ENCODE measurements around the gene MAPK4.
"Not testable (repeated sequence)": the region's sequence is repeated elsewhere in the genome, so short reads cannot be mapped to it uniquely, and the experiment has no call there.

Gene MAPK4

GRCh38 chr18:50775726-50776125 lies 215.8 kb downstream of the MAPK4 start:
- no peak for DNase-seq

- DNase-seq: no peak
These were observed 216.5 kb downstream of the MAPK4 start for GRCh38 chr18:50776383-50776782.

DNA sequence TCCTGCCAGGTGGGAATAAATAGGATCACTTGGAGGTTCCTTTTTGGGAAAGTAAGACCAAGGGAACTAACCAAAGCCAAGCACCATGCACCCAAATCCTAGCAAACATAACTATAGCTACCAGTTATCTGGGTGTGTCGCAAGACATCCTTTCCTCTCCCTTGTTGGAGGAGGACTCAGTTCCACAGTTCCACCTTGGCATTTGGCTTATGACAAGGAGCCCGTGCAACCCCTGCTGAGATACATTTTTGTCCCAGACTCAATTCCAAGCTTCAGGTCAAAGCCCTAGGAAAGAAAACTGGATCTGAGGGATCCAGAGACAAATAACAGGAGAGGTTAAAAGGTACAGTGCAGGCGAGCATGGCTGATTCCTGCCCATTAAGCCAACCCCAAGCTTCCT lies 219.1 kb downstream of the MAPK4 start:
- DNase-seq: not testable (repeated sequence)
